OCI-LY7 (cell line): ENCODE results near the gene TTC28. TPM values are rescaled to one million over a fixed set of nuclear protein-coding genes. Genes with fewer than 3 reads are reported as not detected.

Experiments
- BruUV-seq: library from RNA; stranded (reverse); fragments of 400-500 nt; replicated peaks from 2 replicates; lab custom pipeline; 2021; lab: Mats Ljungman, UMichigan
- CTCF ChIA-PET: fragments of 300-600 bp; sonication (Branson Sonifier 250); formaldehyde crosslinking; loops from one replicate; lab custom pipeline; 2022; ENCODE audit warnings: antibody characterized with exemption; ENCODE audit not compliant: unreplicated experiment; lab: Charles Lee
- POLR2A ChIA-PET: fragments of 300-600 bp; sonication (Branson Sonifier 250); formaldehyde crosslinking; loops from one replicate; lab custom pipeline; 2022; ENCODE audit warnings: antibody characterized with exemption; lab: Charles Lee
- DNase-seq: peaks from one replicate; pipeline ENCODE4 v3.0.0-alpha.2; 2015; ENCODE audit warnings: low spot score
- H2AFZ ChIP-seq: fragments of 200-600 bp; sonication (generic), shearing (Covaris generic); 2 replicates; pipeline ENCODE4 v1.6.1; 2014; ENCODE audit warnings: mild to moderate bottlenecking, antibody characterized with exemption, low read length, moderate library complexity
- H3K27ac ChIP-seq: fragments of 200-600 bp; sonication (generic); 2 replicates; pipeline ENCODE4 v1.5.1; 2014; ENCODE audit warnings: mixed run types, low read depth, mild to moderate bottlenecking, moderate library complexity, low read length, inconsistent platforms; ENCODE audit not compliant: poor library complexity, severe bottlenecking
- H3K36me3 ChIP-seq: fragments of 200-600 bp; sonication (generic); 2 replicates; pipeline ENCODE4 v1.6.1; 2014; ENCODE audit warnings: mild to moderate bottlenecking, antibody characterized with exemption, low read length, moderate library complexity, mixed read lengths; ENCODE audit not compliant: insufficient read depth
- H3K4me1 ChIP-seq: fragments of 200-600 bp; sonication (generic); 2 replicates; pipeline ENCODE4 v1.5.1; 2014; ENCODE audit warnings: mild to moderate bottlenecking, low read length; ENCODE audit not compliant: insufficient read depth, poor library complexity, severe bottlenecking
- H3K4me2 ChIP-seq: fragments of 200-600 bp; sonication (generic); 2 replicates; pipeline ENCODE4 v1.6.1; 2014; ENCODE audit warnings: mild to moderate bottlenecking, low read length
- H3K4me3 ChIP-seq: fragments of 200-600 bp; sonication (generic); 2 replicates; pipeline ENCODE4 v1.5.1; 2014; ENCODE audit warnings: mild to moderate bottlenecking, low read depth, low read length; ENCODE audit not compliant: poor library complexity, severe bottlenecking
- H3K79me2 ChIP-seq: fragments of 200-600 bp; sonication (generic); 2 replicates; pipeline ENCODE4 v1.6.1; 2016; ENCODE audit warnings: low read depth, mild to moderate bottlenecking, low read length, moderate library complexity, mixed read lengths; ENCODE audit not compliant: insufficient read depth
- H3K9me2 ChIP-seq: fragments of 200-600 bp; sonication (generic); 2 replicates; pipeline ENCODE4 v1.6.1; 2016; ENCODE audit warnings: mild to moderate bottlenecking, low read length, mixed read lengths; ENCODE audit not compliant: insufficient read depth
- H3K9me3 ChIP-seq: fragments of 200-600 bp; sonication (generic); 2 replicates; pipeline ENCODE4 v1.6.1; 2014; ENCODE audit warnings: mild to moderate bottlenecking, mixed run types, low read length, mixed read lengths
- H4K20me1 ChIP-seq: fragments of 200-600 bp; sonication (generic); 2 replicates; pipeline ENCODE4 v1.6.1; 2014; ENCODE audit warnings: mild to moderate bottlenecking, antibody characterized with exemption, low read length, moderate library complexity, mixed read lengths; ENCODE audit not compliant: insufficient read depth
- CTCF ChIP-seq: fragments of 200-600 bp; sonication (generic); conservative IDR thresholded peaks from 2 replicates; pipeline ENCODE4 v1.5.1; 2014; ENCODE audit warnings: mild to moderate bottlenecking, antibody characterized with exemption, low read length, moderate library complexity, mixed read lengths
- EZH2phosphoT487 ChIP-seq: fragments of 200-600 bp; sonication (generic); IDR thresholded peaks from 2 replicates; pipeline ENCODE4 v1.6.1; 2018; ENCODE audit warnings: low read depth, borderline replicate concordance, mild to moderate bottlenecking, mixed run types, antibody characterized with exemption, low read length, moderate library complexity, mixed read lengths
- intact Hi-C: fragments of 100-400 bp; cut with micrococcal nuclease; formaldehyde crosslinking; loops from one replicate; pipeline ENCODE4 v1.10.0; 2022; ENCODE audit not compliant: unreplicated experiment
- total RNA-seq, 2 experiments: library from RNA; depleted of rRNA in 1 of 2; stranded (reverse); fragments of >200 nt in 1 of 2; shearing (Covaris generic) in 1 of 2; gene quantifications; 2 replicates each; pipeline ENCODE4 v1.2.3, GENCODE V29; 2014 to 2022

Gene TTC28
- total RNA-seq, 2 experiments from 2014 or later, result under 0.01 to 0.55 TPM

- Histone ChIP-seq H4K20me1 (no peaks in the 10 kb centered on the region; the same call in 1 of the 2 replicates), H2AFZ (no peak overlapping the region), H3K9me3 (no peaks in the 10 kb centered on the region), H3K36me3 (no peaks in the 10 kb centered on the region), H3K4me2 (no peak overlapping the region), H3K79me2 (no peaks in the 10 kb centered on the region), H3K4me3 (no peak overlapping the region), H3K9me2 (no peaks in the 10 kb centered on the region), H3K4me1 (no peaks in the 10 kb centered on the region), H3K27ac (no peak overlapping the region)
- no peak for DNase-seq
- no TSS peak for BruUV-seq
- CTCF ChIA-PET, result no interaction called here
- TF ChIP-seq CTCF (no peak), EZH2phosphoT487 (no peak)
- POLR2A ChIA-PET, result no interaction called here
- intact Hi-C loops, result no loop called here
Measured at GRCh38 chr22:28155808-28156207, 523.8 kb downstream of the TTC28 start.

- Histone ChIP-seq H3K4me2 (no peak overlapping the region), H3K9me2 (no peaks in the 10 kb centered on the region), H3K36me3 (no peaks in the 10 kb centered on the region), H3K4me3 (no peak overlapping the region), H2AFZ (no peak overlapping the region), H3K79me2 (no peaks in the 10 kb centered on the region), H3K4me1 (no peaks in the 10 kb centered on the region), H3K9me3 (no peaks in the 10 kb centered on the region), H3K27ac (no peak overlapping the region), H4K20me1 (no peaks in the 10 kb centered on the region; the same call in 1 of the 2 replicates)
- no peak for DNase-seq
- BruUV-seq, result no TSS peak
- TF ChIP-seq EZH2phosphoT487, result no peak
- no peak for TF ChIP-seq CTCF
- CTCF ChIA-PET, result no interaction called here
- intact Hi-C loops, result no loop called here
- POLR2A ChIA-PET, result no interaction called here
Measured at GRCh38 chr22:28154861-28155260, 524.8 kb downstream of the TTC28 start.

GRCh38 chr22:28151151-28151816 lies 528.4 kb downstream of the TTC28 start:
- no peaks in the 10 kb centered on the region for H3K79me2 ChIP-seq
- H3K27ac ChIP-seq, result no peak overlapping the region
- intact Hi-C loops, result no loop called here
- no peak overlapping the region for H2AFZ ChIP-seq
- H3K4me1 ChIP-seq, result no peaks in the 10 kb centered on the region
- no peaks in the 10 kb centered on the region for H3K36me3 ChIP-seq
- H3K9me3 ChIP-seq, result no peaks in the 10 kb centered on the region
- no TSS peak for BruUV-seq
- H3K4me3 ChIP-seq, result no peak overlapping the region
- ChIA-PET CTCF (no interaction called here), POLR2A (no interaction called here)
- H3K4me2 ChIP-seq, result no peak overlapping the region
- H3K9me2 ChIP-seq, result no peaks in the 10 kb centered on the region
- no peak for DNase-seq
- H4K20me1 ChIP-seq, result no peaks in the 10 kb centered on the region
- no peak for TF ChIP-seq EZH2phosphoT487
- no peak for TF ChIP-seq CTCF
